Bronchial epithelial cell (primary cell): ENCODE measurements around the gene TRPM3. TPM values are rescaled to one million over a fixed set of nuclear protein-coding genes. Genes with fewer than 3 reads are reported as not detected.

Experiments used
- DNase-seq: peaks from one replicate; pipeline ENCODE4 v3.0.0-alpha.2; 2010; ENCODE audit warnings: low read depth
- FAIRE-seq: peaks from 2 replicates; lab custom pipeline; 2011; peaks lifted over from hg19 to GRCh38; lab: Jason Lieb, UNC
- H3K27me3 ChIP-seq: 2 replicates; pipeline ENCODE4 v1.5.1; 2011; ENCODE audit warnings: low read length; ENCODE audit not compliant: control insufficient read depth, insufficient read depth
- H3K36me3 ChIP-seq: 2 replicates; pipeline ENCODE4 v1.5.1; 2011; ENCODE audit warnings: low read length; ENCODE audit not compliant: control insufficient read depth, insufficient read depth
- H3K4me3 ChIP-seq: 2 replicates; pipeline ENCODE4 v1.5.1; 2011; ENCODE audit warnings: mild to moderate bottlenecking, low read depth, low read length, control low read depth
- CTCF ChIP-seq: IDR thresholded peaks from 2 replicates; pipeline ENCODE4 v1.5.1; 2011; ENCODE audit warnings: mild to moderate bottlenecking, moderate library complexity, low read length, control low read depth, inconsistent platforms; ENCODE audit not compliant: insufficient read depth, severe bottlenecking
- total RNA-seq: library from RNA; depleted of rRNA; stranded (reverse); fragments of >200 nt; gene quantifications from 2 replicates; pipeline ENCODE4 v1.2.1, GENCODE V29; 2014

Gene TRPM3
- total RNA-seq, 1 donor from 2014 or later: not detected

GRCh38 chr9:70539001-70539400, 582.4 kb downstream of the TRPM3 start:
- no peaks in the 10 kb centered on the region for H3K36me3 ChIP-seq
- TF ChIP-seq CTCF: no peak
- DNase-seq (no peak), FAIRE-seq (no peak)
- no peak overlapping the region for H3K4me3 ChIP-seq
- no peaks in the 10 kb centered on the region for H3K27me3 ChIP-seq

GRCh38 chr9:70537084-70537483, 584.3 kb downstream of the TRPM3 start:
- Histone ChIP-seq H3K36me3 (no peaks in the 10 kb centered on the region), H3K27me3 (no peaks in the 10 kb centered on the region), H3K4me3 (no peak overlapping the region)
- no peak for FAIRE-seq
- no peak for DNase-seq
- TF ChIP-seq CTCF: no peak

GRCh38 chr9:70535546-70536323, 585.7 kb downstream of the TRPM3 start:
- no peak for TF ChIP-seq CTCF
- Histone ChIP-seq H3K27me3 (no peaks in the 10 kb centered on the region), H3K4me3 (no peak overlapping the region), H3K36me3 (no peaks in the 10 kb centered on the region)
- FAIRE-seq (no peak), DNase-seq (peak; percentile 63)

GRCh38 chr9:70534471-70534870, 587.0 kb downstream of the TRPM3 start:
- Histone ChIP-seq H3K27me3 (no peaks in the 10 kb centered on the region), H3K36me3 (no peaks in the 10 kb centered on the region), H3K4me3 (no peak overlapping the region)
- no peak for DNase-seq
- FAIRE-seq: no peak
- no peak for TF ChIP-seq CTCF

- peak; percentile 6 for DNase-seq
- no peak for FAIRE-seq
- Histone ChIP-seq H3K36me3 (no peaks in the 10 kb centered on the region), H3K4me3 (no peak overlapping the region), H3K27me3 (no peaks in the 10 kb centered on the region)
- no peak for TF ChIP-seq CTCF
Observed at GRCh38 chr9:70534061-70534460, 587.4 kb downstream of the TRPM3 start.

GRCh38 chr9:70533492-70533891, 587.9 kb downstream of the TRPM3 start:
- DNase-seq (no peak), FAIRE-seq (no peak)
- no peak overlapping the region for H3K4me3 ChIP-seq
- no peaks in the 10 kb centered on the region for H3K36me3 ChIP-seq
- no peaks in the 10 kb centered on the region for H3K27me3 ChIP-seq
- no peak for TF ChIP-seq CTCF
